ENCODE data around the gene RNF14.

RNF14 gene

GRCh38 chr5:141958113-141958512, 10.8 kb upstream of the RNF14 start, which contains the start of gene PCDH12:
TSS of gene PCDH12 (minus strand) at chr5:141958202. CDS start at chr5:141957851, 351 bp downstream.
- H3K4me3 ChIP-seq (ENCODE audit: low read depth in 1 of 5, low read length in 5 of 5), result peak within 1 kb of the TSS in 4 of 5 donors; percentile 63 to 76 (median 66)
- H3K9ac ChIP-seq (ENCODE audit: low read length in 5 of 5), result peak within 1 kb of the TSS in 3 of 5 donors; percentile 6 to 60 (median 52)
- H3K27ac ChIP-seq (ENCODE audit: low read depth, low read length), result peak within 1 kb of the TSS; percentile 61
- H3K4me1 ChIP-seq (ENCODE audit: control insufficient read depth in 5 of 5, insufficient read depth in 5 of 5, low read length in 5 of 5), result peaks cover 5 to 82% (median 52%) of the 10 kb centered on the region in 5 donors
- H3K27me3 ChIP-seq (ENCODE audit: control insufficient read depth in 5 of 5, insufficient read depth in 4 of 5, low read length in 5 of 5), result peaks cover 0 to 9% (median 0%) of the 10 kb centered on the region in 5 donors
- H3K36me3 ChIP-seq (ENCODE audit: control insufficient read depth in 5 of 5, insufficient read depth in 5 of 5, low read length in 5 of 5), result peaks cover 0 to 2% (median 0%) of the 10 kb centered on the region in 5 donors
- H3K9me3 ChIP-seq (ENCODE audit: control insufficient read depth in 5 of 5, low read length in 5 of 5), result no peaks in the 10 kb centered on the region

- peaks cover 0 to 9% (median 0%) of the 10 kb centered on the region in 5 donors for H3K27me3 ChIP-seq (ENCODE audit: control insufficient read depth in 5 of 5, insufficient read depth in 4 of 5, low read length in 5 of 5)
- peaks cover 0 to 2% (median 0%) of the 10 kb centered on the region in 5 donors for H3K36me3 ChIP-seq (ENCODE audit: control insufficient read depth in 5 of 5, insufficient read depth in 5 of 5, low read length in 5 of 5)
- no peaks in the 10 kb centered on the region for H3K9me3 ChIP-seq (ENCODE audit: control insufficient read depth in 5 of 5, low read length in 5 of 5)
- H3K27ac ChIP-seq (ENCODE audit: low read depth, low read length), result peak overlapping the region; percentile 61
- peak overlapping the region in 3 of 5 donors; percentile 66 to 76 (median 67) for H3K4me3 ChIP-seq (ENCODE audit: low read depth in 1 of 5, low read length in 5 of 5)
- peak overlapping the region in 1 of 5 donors; percentile 53 for H3K9ac ChIP-seq (ENCODE audit: low read length in 5 of 5)
- peaks cover 5 to 76% (median 52%) of the 10 kb centered on the region in 5 donors for H3K4me1 ChIP-seq (ENCODE audit: control insufficient read depth in 5 of 5, insufficient read depth in 5 of 5, low read length in 5 of 5)
Observed at GRCh38 chr5:141958546-141959172, 10.2 kb upstream of the RNF14 start.

GRCh38 chr5:141960018-141960417, 8.9 kb upstream of the RNF14 start:
- Histone ChIP-seq H3K4me3 (ENCODE audit: low read depth in 1 of 5, low read length in 5 of 5) (no peak overlapping the region), H3K9ac (ENCODE audit: low read length in 5 of 5) (no peak overlapping the region), H3K27me3 (ENCODE audit: control insufficient read depth in 5 of 5, insufficient read depth in 4 of 5, low read length in 5 of 5) (peaks cover 0 to 9% (median 0%) of the 10 kb centered on the region in 5 donors), H3K27ac (ENCODE audit: low read depth, low read length) (peak overlapping the region; percentile 61), H3K4me1 (ENCODE audit: control insufficient read depth in 5 of 5, insufficient read depth in 5 of 5, low read length in 5 of 5) (peaks cover 5 to 63% (median 47%) of the 10 kb centered on the region in 5 donors), H3K36me3 (ENCODE audit: control insufficient read depth in 5 of 5, insufficient read depth in 5 of 5, low read length in 5 of 5) (peaks cover 0 to 2% (median 0%) of the 10 kb centered on the region in 5 donors), H3K9me3 (ENCODE audit: control insufficient read depth in 5 of 5, low read length in 5 of 5) (no peaks in the 10 kb centered on the region)

- Histone ChIP-seq H3K4me1 (ENCODE audit: control insufficient read depth in 5 of 5, insufficient read depth in 5 of 5, low read length in 5 of 5) (peaks cover 5 to 56% (median 40%) of the 10 kb centered on the region in 5 donors), H3K9me3 (ENCODE audit: control insufficient read depth in 5 of 5, low read length in 5 of 5) (no peaks in the 10 kb centered on the region), H3K27ac (ENCODE audit: low read depth, low read length) (no peak overlapping the region), H3K36me3 (ENCODE audit: control insufficient read depth in 5 of 5, insufficient read depth in 5 of 5, low read length in 5 of 5) (peaks cover 0 to 2% (median 0%) of the 10 kb centered on the region in 5 donors), H3K27me3 (ENCODE audit: control insufficient read depth in 5 of 5, insufficient read depth in 4 of 5, low read length in 5 of 5) (peaks cover 0 to 9% (median 0%) of the 10 kb centered on the region in 5 donors), H3K9ac (ENCODE audit: low read length in 5 of 5) (no peak overlapping the region), H3K4me3 (ENCODE audit: low read depth in 1 of 5, low read length in 5 of 5) (no peak overlapping the region)
Observed at GRCh38 chr5:141960449-141961323, 8.2 kb upstream of the RNF14 start.

- H3K9ac ChIP-seq (ENCODE audit: low read length in 5 of 5), result no peak overlapping the region
- peaks cover 5 to 49% (median 36%) of the 10 kb centered on the region in 5 donors for H3K4me1 ChIP-seq (ENCODE audit: control insufficient read depth in 5 of 5, insufficient read depth in 5 of 5, low read length in 5 of 5)
- H3K36me3 ChIP-seq (ENCODE audit: control insufficient read depth in 5 of 5, insufficient read depth in 5 of 5, low read length in 5 of 5), result no peaks in the 10 kb centered on the region
- H3K27ac ChIP-seq (ENCODE audit: low read depth, low read length), result no peak overlapping the region
- peaks cover 0 to 9% (median 0%) of the 10 kb centered on the region in 5 donors for H3K27me3 ChIP-seq (ENCODE audit: control insufficient read depth in 5 of 5, insufficient read depth in 4 of 5, low read length in 5 of 5)
- no peaks in the 10 kb centered on the region for H3K9me3 ChIP-seq (ENCODE audit: control insufficient read depth in 5 of 5, low read length in 5 of 5)
- no peak overlapping the region for H3K4me3 ChIP-seq (ENCODE audit: low read depth in 1 of 5, low read length in 5 of 5)
Observed at GRCh38 chr5:141961466-141961865, 7.4 kb upstream of the RNF14 start.

- Histone ChIP-seq H3K27me3 (ENCODE audit: control insufficient read depth in 5 of 5, insufficient read depth in 4 of 5, low read length in 5 of 5) (peaks cover 0 to 9% (median 0%) of the 10 kb centered on the region in 5 donors), H3K9me3 (ENCODE audit: control insufficient read depth in 5 of 5, low read length in 5 of 5) (no peaks in the 10 kb centered on the region), H3K27ac (ENCODE audit: low read depth, low read length) (no peak overlapping the region), H3K4me1 (ENCODE audit: control insufficient read depth in 5 of 5, insufficient read depth in 5 of 5, low read length in 5 of 5) (peaks cover 3 to 30% (median 29%) of the 10 kb centered on the region in 5 donors), H3K9ac (ENCODE audit: low read length in 5 of 5) (no peak overlapping the region), H3K36me3 (ENCODE audit: control insufficient read depth in 5 of 5, insufficient read depth in 5 of 5, low read length in 5 of 5) (no peaks in the 10 kb centered on the region), H3K4me3 (ENCODE audit: low read depth in 1 of 5, low read length in 5 of 5) (no peak overlapping the region)
Observed at GRCh38 chr5:141963701-141964100, 5.2 kb upstream of the RNF14 start.

- no peaks in the 10 kb centered on the region for H3K9me3 ChIP-seq (ENCODE audit: control insufficient read depth in 5 of 5, low read length in 5 of 5)
- H3K9ac ChIP-seq (ENCODE audit: low read length in 5 of 5), result no peak overlapping the region
- H3K27me3 ChIP-seq (ENCODE audit: control insufficient read depth in 5 of 5, insufficient read depth in 4 of 5, low read length in 5 of 5), result no peaks in the 10 kb centered on the region
- no peak overlapping the region for H3K27ac ChIP-seq (ENCODE audit: low read depth, low read length)
- H3K36me3 ChIP-seq (ENCODE audit: control insufficient read depth in 5 of 5, insufficient read depth in 5 of 5, low read length in 5 of 5), result no peaks in the 10 kb centered on the region
- H3K4me3 ChIP-seq (ENCODE audit: low read depth in 1 of 5, low read length in 5 of 5), result no peak overlapping the region
- peaks cover 4 to 27% (median 24%) of the 10 kb centered on the region in 5 donors for H3K4me1 ChIP-seq (ENCODE audit: control insufficient read depth in 5 of 5, insufficient read depth in 5 of 5, low read length in 5 of 5)
Observed at GRCh38 chr5:141965071-141965470, 3.8 kb upstream of the RNF14 start.

GRCh38 chr5:141966275-141966962, 2.5 kb upstream of the RNF14 start:
- Histone ChIP-seq H3K4me3 (ENCODE audit: low read depth in 1 of 5, low read length in 5 of 5) (no peak overlapping the region), H3K9ac (ENCODE audit: low read length in 5 of 5) (no peak overlapping the region), H3K36me3 (ENCODE audit: control insufficient read depth in 5 of 5, insufficient read depth in 5 of 5, low read length in 5 of 5) (no peaks in the 10 kb centered on the region), H3K27ac (ENCODE audit: low read depth, low read length) (no peak overlapping the region), H3K27me3 (ENCODE audit: control insufficient read depth in 5 of 5, insufficient read depth in 4 of 5, low read length in 5 of 5) (no peaks in the 10 kb centered on the region), H3K9me3 (ENCODE audit: control insufficient read depth in 5 of 5, low read length in 5 of 5) (no peaks in the 10 kb centered on the region), H3K4me1 (ENCODE audit: control insufficient read depth in 5 of 5, insufficient read depth in 5 of 5, low read length in 5 of 5) (peaks cover 5 to 29% (median 23%) of the 10 kb centered on the region in 5 donors)

GRCh38 chr5:141966963-141967333, 2.0 kb upstream of the RNF14 start:
- Histone ChIP-seq H3K27me3 (ENCODE audit: control insufficient read depth in 5 of 5, insufficient read depth in 4 of 5, low read length in 5 of 5) (no peaks in the 10 kb centered on the region), H3K36me3 (ENCODE audit: control insufficient read depth in 5 of 5, insufficient read depth in 5 of 5, low read length in 5 of 5) (no peaks in the 10 kb centered on the region), H3K4me1 (ENCODE audit: control insufficient read depth in 5 of 5, insufficient read depth in 5 of 5, low read length in 5 of 5) (peaks cover 5 to 33% (median 23%) of the 10 kb centered on the region in 5 donors), H3K4me3 (ENCODE audit: low read depth in 1 of 5, low read length in 5 of 5) (no peak overlapping the region), H3K9me3 (ENCODE audit: control insufficient read depth in 5 of 5, low read length in 5 of 5) (no peaks in the 10 kb centered on the region), H3K9ac (ENCODE audit: low read length in 5 of 5) (no peak overlapping the region), H3K27ac (ENCODE audit: low read depth, low read length) (no peak overlapping the region)

All from subcutaneous abdominal adipose tissue (tissue), 5 donors.